NCI-H2196 (cell line): ENCODE data around the gene LIMK1.
"Not testable (repeated sequence)": the region's sequence is repeated elsewhere in the genome, so short reads cannot be mapped to it uniquely, and the experiment has no call there.

Source experiments
- DNase-seq: peaks from one replicate; lab custom pipeline; 2025; ENCODE audit not compliant: unreplicated experiment; lab: John Stamatoyannopoulos, UW

LIMK1 gene

DNA sequence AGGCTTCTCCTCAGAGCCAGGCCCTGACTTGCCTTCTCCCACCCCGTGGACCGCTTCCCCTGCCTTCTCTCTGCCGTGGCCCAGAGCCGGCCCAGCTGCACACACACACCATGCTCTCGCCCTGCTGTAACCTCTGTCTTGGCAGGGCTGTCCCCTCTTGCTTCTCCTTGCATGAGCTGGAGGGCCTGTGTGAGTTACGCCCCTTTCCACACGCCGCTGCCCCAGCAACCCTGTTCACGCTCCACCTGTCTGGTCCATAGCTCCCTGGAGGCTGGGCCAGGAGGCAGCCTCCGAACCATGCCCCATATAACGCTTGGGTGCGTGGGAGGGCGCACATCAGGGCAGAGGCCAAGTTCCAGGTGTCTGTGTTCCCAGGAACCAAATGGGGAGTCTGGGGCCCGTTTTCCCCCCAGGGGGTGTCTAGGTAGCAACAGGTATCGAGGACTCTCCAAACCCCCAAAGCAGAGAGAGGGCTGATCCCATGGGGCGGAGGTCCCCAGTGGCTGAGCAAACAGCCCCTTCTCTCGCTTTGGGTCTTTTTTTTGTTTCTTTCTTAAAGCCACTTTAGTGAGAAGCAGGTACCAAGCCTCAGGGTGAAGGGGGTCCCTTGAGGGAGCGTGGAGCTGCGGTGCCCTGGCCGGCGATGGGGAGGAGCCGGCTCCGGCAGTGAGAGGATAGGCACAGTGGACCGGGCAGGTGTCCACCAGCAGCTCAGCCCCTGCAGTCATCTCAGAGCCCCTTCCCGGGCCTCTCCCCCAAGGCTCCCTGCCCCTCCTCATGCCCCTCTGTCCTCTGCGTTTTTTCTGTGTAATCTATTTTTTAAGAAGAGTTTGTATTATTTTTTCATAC is 38.0 kb downstream of the LIMK1 start:
- no peak for DNase-seq

- not testable (repeated sequence) for DNase-seq
Observed at GRCh38 chr7:74123892-74124291, 40.3 kb downstream of the LIMK1 start.

- DNase-seq = no peak
Observed at GRCh38 chr7:74126220-74126880, 42.7 kb downstream of the LIMK1 start.

DNA sequence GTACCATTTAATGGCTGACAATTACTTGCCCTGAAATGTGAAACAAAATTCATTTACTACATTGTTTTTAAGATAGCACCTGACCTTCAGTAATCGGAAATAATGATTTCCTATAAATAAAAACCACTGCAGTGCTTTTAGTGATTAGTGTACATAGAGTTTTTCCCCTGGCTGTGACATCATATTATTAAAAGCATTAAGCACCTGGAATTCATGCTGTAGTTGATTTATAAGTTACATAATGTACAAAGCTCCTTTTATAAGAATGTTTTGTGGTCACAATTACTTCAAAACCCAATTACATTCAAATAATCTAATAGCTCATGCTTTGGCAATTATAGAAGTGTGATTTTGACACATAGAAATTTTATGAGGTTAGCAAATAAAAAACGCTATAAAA is 46.3 kb downstream of the LIMK1 start:
- DNase-seq = no peak

DNA sequence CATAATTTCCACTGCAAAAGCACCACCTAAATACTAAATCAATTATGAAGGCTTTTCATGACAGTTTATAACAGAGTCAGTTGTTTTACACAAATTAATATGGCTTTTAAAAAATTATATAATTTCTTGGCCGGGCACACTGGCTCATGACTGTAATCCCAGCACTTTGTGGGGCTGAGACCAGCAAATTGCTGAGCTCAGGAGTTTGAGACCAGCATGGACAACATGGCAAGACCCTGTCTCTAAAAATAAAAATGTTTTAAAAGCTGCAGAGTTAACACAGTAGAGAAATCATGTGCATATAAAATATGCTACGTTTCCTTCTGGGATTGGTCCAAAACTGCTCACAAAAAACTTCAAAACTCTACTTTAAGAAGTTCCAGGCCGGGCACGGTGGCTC is 46.9 kb downstream of the LIMK1 start:
- no peak for DNase-seq

DNA sequence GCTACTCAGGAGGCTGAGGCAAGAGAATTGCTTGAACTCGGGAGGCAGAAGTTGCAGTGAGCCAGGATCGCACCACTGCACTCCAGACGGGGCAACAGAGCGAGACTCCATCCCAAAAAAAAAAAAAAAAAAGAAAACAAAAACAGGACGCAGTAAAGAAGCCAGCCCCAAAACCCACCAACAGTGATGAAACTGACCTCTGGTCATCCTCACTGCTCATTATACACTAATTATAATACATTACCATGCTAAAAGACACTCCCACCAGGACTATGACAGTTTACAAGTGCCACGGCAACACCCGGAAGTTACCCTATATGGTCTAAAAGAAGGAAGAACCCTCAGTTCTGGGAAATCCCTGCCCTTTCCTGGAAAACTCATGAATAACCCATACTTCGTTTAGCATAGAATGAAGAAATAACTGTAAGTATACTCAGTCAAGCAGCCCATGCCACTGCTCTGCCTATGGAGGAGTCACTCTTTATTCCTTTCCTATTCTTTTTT is 50.6 kb downstream of the LIMK1 start:
- no peak for DNase-seq

DNA sequence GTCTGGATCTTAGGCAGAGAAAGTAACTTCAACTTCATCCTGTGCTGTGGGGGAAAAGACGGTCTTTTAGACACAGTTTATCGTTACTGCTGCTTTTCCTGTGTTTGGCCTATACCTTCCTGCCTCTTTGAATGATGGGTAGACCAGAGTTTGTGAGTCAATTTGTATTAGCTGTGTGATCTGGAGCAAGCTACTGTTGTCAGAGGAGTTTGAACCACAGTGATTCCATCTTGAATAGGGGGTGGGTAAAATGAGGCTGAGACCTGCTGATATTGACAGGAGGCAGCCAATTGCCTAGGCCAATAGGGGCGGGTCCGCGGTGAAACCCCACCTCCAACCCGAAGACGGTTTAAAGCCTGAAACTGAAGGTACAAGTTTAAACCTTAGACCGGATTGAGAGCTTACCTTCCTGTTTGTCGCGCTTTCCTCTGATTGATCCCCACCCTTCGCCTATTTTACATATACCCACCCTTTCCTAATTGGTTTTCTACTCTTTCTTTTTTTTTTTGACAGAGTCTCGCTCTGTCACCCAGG is 54.8 kb downstream of the LIMK1 start:
- DNase-seq = no peak

- DNase-seq = no peak
Observed at GRCh38 chr7:74138945-74139843, 55.6 kb downstream of the LIMK1 start.

DNA sequence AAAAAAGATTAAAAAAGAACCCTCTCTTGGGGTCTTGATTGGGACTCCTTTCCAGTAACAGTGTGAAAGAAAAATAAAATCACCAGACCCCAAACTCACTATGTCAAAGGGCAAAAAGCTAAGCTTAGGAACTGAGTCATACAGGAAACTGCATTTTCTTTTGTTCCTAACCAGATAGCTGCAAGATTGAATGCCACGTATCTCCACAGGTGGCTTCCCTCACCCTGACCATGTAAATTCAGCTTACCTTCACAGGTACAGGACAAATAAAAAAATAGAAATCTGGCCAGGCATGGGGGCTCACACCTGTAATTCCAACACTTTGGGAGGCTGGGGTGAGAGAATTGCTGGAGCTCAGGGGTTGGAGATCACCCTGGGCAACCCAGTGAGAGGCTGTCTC is 58.1 kb downstream of the LIMK1 start:
- no peak for DNase-seq

DNA sequence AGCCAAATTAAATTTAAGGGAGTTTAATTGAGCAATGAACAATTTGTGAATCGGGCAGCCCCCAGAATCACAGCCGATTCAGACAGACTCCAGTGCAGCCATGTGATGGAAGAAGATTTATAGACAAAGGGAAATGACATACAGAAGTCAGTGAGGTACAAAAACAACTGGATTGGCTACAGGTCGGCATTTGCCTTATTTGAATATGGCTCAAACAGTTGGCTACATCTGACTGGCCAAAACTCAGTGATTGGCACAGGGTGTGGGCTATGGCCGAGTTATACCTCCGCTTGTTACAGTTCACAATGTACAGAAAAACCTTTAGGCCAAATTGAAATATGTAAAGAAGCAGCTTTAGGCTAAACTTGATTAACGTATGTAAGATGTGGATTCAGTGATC is 59.8 kb downstream of the LIMK1 start:
- no peak for DNase-seq

GRCh38 chr7:74148491-74148890 is 64.9 kb downstream of the LIMK1 start:
- DNase-seq = no peak

GRCh38 chr7:74149071-74149470 is 65.5 kb downstream of the LIMK1 start:
- no peak for DNase-seq

DNA sequence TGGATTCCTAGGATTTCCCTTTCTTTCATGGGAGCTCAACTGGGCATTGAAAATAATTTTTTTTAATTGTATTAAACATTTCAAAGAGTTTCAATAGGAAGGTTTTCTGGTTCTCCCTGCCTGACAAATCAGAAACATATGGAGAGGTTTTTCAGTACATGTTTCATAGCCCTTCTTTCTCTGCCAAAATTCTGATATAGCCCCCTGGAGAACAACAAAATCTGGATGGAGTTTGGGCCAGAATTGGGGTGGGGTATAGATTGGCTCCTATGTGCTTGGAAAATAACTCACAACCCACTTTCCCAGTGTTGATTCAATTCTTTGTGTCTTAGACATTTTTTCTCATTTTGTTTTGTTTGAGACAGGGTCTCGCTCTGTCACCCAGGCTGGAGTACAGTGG is 66.0 kb downstream of the LIMK1 start:
- no peak for DNase-seq

DNA sequence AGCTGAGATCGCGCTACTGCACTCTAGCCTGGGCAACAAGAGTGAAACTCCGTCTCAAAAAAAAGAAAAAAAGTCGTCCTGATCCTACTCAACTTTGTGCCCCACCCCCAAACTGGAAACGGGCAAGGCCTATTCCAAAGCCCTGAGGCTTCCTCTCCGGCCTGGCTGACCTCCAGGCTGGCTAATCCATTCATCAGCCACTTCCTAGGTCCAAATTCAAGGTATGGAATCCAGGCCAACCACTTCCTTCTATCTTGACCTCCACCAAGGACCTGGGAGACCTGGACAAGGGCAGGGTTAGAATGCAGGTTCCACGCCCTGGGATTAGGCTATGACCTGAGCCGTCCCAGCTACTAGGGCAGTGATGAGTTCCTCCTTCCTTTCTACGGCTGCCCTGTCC is 70.1 kb downstream of the LIMK1 start:
- DNase-seq = no peak

GRCh38 chr7:74155810-74156395 is 72.3 kb downstream of the LIMK1 start:
- DNase-seq = no peak

DNA sequence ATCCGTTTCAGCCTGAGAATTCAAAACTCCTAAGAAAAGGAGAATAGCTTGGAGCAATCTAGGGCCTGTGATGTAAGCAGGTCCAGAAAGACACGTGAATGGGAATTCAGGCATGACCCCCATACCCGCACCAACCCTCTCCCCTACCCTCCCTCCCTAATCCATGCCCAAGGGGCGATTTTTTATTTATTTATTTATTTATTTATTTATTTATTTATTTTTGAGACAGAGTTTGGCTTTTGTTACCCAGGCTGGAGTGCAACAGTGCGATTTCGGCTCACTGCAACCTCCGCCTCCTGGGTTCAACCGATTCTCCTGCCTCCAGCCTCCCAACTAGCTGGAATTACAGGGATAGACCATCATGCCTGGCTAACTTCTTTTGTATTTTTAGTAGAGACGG is 74.0 kb downstream of the LIMK1 start:
- DNase-seq = no peak

DNA sequence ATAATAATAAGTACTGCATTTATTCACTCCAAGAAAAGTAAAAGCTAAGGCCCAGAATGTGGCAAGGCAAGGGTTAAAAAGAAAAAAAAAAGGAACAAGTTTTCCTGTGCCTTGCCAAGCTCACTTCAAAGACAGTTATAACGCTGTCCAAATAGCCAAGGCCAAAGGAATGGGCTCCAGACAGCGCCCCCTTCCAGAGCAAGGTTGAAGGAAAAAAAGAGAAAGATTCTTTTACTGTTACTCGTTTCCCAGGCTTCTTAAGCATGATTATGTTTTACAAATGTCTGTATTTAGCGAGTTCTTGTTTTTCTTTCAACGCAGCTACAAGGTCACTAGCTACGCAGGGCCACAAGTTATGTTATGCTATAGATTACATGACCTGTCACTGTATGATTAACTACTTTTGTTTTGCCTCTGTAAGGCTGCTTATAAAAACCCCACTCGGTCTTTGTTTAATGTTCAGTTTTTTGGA is 81.4 kb downstream of the LIMK1 start:
- no peak for DNase-seq

DNA sequence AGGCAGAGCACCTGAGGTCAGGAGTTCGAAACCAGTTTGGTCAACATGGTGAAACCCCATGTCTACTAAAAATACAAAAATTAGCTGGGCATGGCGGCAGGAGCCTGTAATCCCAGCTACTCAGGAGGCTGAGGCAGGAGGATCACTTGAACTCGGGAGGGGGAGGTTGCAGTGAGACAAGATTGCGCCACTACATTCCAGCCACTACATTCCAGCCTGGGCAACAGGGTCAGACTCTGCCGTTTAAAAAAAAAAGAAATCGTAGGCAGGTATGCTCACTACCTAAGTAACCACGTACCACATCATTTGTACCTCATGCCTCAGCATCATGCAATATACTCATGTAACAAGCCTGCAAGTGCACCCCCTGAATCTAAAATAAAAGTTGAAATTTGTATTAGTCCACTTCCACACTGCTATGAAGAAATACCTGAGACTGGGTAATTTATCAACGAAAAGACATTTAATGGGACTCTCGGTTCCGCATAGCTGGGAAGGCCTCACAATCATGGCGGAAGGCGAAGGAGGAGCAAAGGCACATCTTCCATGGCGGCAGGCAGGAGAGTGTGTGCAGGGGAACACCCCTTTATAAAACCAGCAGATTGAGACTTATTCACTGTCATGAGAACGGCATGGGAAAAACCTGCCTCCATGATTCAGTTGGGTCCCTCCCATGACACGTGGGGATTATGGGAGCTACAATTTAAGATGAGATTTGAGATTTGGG is 82.4 kb downstream of the LIMK1 start:
- DNase-seq = no peak

DNA sequence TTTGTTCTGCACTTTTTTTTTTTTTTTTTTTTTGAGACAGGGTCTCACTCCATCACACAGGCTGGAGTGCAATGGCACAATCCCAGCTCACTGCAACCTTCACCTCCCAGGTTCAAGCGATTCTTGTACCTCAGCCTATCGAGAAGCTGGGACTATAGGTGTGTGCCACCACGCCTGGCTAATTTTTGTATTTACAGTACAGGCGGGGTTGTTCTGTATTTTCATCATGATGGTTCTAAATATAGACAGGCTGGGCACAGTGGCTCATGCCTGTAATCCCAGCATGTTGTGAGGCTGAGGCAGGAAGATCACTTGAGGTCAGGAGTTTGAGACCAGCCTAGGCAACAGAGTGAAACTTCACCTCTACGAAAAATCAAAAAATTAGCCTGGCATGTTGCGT is 83.7 kb downstream of the LIMK1 start:
- not testable (repeated sequence) for DNase-seq
